ENCODE results near the gene SUN5. TPM values are rescaled to one million over a fixed set of nuclear protein-coding genes. Genes with fewer than 3 reads are reported as not detected.

Gene SUN5
- total and polyA plus RNA-seq, 2 of the 8 experiments (the other 6 are each of a cell fraction or from before 2014, with no cell fraction given) = not detected

DNA sequence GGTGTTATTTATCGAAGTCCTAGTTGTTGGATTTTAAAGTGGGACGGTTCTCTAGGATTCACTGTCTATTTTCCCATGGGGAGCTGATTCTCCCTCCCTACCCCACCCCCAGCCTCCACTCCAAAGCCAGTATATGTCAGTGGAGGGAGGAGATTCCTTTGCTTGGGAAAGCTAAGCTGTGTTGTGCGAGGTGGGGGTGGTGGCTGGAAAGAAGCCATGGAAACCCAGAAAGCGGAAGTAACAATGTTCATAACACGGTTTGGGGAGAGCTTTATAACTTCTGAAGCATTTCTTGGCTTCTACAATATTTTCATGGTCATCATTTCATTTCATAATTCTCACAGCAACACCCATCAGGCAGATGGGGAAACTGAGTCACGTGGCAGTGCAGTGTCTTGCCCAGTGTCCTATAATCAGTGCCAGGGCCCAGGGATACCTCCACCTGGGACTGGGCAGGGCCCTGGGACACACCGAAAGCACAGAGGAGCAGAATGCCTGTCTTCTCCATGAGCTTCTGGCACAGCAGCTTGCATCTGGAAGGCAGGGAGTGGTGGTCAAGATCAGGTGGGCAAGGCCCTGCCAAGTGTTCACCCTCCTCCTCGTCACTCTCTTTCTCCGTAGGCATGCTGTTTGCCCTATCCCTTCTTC is 4.5 kb downstream of the SUN5 start (continued):
- TF ChIP-seq POLR2AphosphoS5 (IDR thresholded peaks at IDR 0.05; ENCODE audit: low read depth, low read length) = no peak
- TF ChIP-seq SAP30 (IDR thresholded peaks at IDR 0.05; ENCODE audit: insufficient read depth, insufficient replicate concordance, low read length) = no peak
- TF ChIP-seq JUN (IDR thresholded peaks at IDR 0.05; ENCODE audit: low read depth, low read length) = no peak
